GM12878 (cell line): Measurements from ENCODE around the gene ZNF79. TPM values are rescaled to one million over a fixed set of nuclear protein-coding genes. Genes with fewer than 3 reads are reported as not detected.

ENCODE experiments used
- ATAC-seq: fragments of 200-7000 bp; cut with Tn5 transposase; 3 replicates; pipeline ENCODE4 v1.9.1; 2020; ENCODE audit warnings: mild to moderate bottlenecking, moderate library complexity
- BruUV-seq: library from RNA; stranded (reverse); fragments of 400-500 nt; replicated peaks from 2 replicates; lab custom pipeline; 2021; lab: Mats Ljungman, UMichigan
- CTCF ChIA-PET: fragments of 300-600 bp; sonication (Branson Sonifier 250); formaldehyde crosslinking; extraction: SDS; loops from one replicate; lab custom pipeline; 2021; ENCODE audit warnings: inconsistent platforms; lab: Yijun Ruan, JAX
- POLR2A ChIA-PET: fragments of 350-600 bp; formaldehyde crosslinking; extraction: SDS; loops from one replicate; lab custom pipeline; 2021; ENCODE audit warnings: inconsistent platforms; lab: Charles Lee
- RAD21 ChIA-PET: fragments of 300-600 bp; sonication (Branson Sonifier 250); formaldehyde crosslinking; loops from one replicate; lab custom pipeline; 2023; ENCODE audit warnings: antibody characterized with exemption; ENCODE audit not compliant: unreplicated experiment; lab: Charles Lee
- SMC1A ChIA-PET: fragments of 300-600 bp; sonication (Branson Sonifier 250); formaldehyde crosslinking; loops from one replicate; lab custom pipeline; 2023; ENCODE audit not compliant: unreplicated experiment, uncharacterized antibody; lab: Charles Lee
- DNase-seq: peaks from one replicate; pipeline ENCODE4 v3.0.0-alpha.2; 2011; ENCODE audit warnings: low read depth, low spot score
- FAIRE-seq: peaks from 3 replicates; lab custom pipeline; 2011; peaks lifted over from hg19 to GRCh38; lab: Jason Lieb, UNC
- H2AFZ ChIP-seq: 2 replicates; pipeline ENCODE4 v1.6.0; 2011; ENCODE audit warnings: low read depth, low read length, control low read depth; ENCODE audit not compliant: control insufficient read depth
- H3K27ac ChIP-seq: 2 replicates; pipeline ENCODE4 v1.5.1; 2011; ENCODE audit warnings: control low read depth; ENCODE audit not compliant: control insufficient read depth, insufficient read depth
- H3K27me3 ChIP-seq, 2 experiments: replicated peaks in 1 of 2; 2 replicates each; pipeline versions ENCODE4 v1.6.0 to v1.6.1; 2011; ENCODE audit warnings: low read length in 1 of 2; ENCODE audit not compliant: control insufficient read depth in 2 of 2, insufficient read depth in 2 of 2
- H3K36me3 ChIP-seq, 2 experiments: 2 replicates each; pipeline ENCODE4 v1.5.1; 2011; ENCODE audit warnings: low read length in 1 of 2; ENCODE audit not compliant: control insufficient read depth in 2 of 2, insufficient read depth in 2 of 2
- H3K4me1 ChIP-seq: 2 replicates; pipeline ENCODE4 v1.6.1; 2011; ENCODE audit warnings: mild to moderate bottlenecking, low read length, moderate library complexity, mixed read lengths; ENCODE audit not compliant: control insufficient read depth, insufficient read depth
- H3K4me2 ChIP-seq: 2 replicates; pipeline ENCODE4 v1.6.0; 2011; ENCODE audit warnings: control low read depth; ENCODE audit not compliant: control insufficient read depth, insufficient read depth
- H3K4me3 ChIP-seq: fragments of 200-600 bp; sonication (generic); 2 replicates; pipeline ENCODE4 v1.5.1; 2016
- H3K79me2 ChIP-seq: 2 replicates; pipeline ENCODE4 v1.6.0; 2011; ENCODE audit warnings: low read length; ENCODE audit not compliant: control insufficient read depth, insufficient read depth
- H3K9ac ChIP-seq: 2 replicates; pipeline ENCODE4 v1.8.0; 2011; ENCODE audit warnings: low read length, control low read depth, mixed read lengths; ENCODE audit not compliant: control insufficient read depth, insufficient read depth
- H3K9me3 ChIP-seq: replicated peaks from 3 replicates; pipeline ENCODE4 v1.5.1; 2011; ENCODE audit warnings: mild to moderate bottlenecking, low read length; ENCODE audit not compliant: control insufficient read depth, insufficient read depth
- H4K20me1 ChIP-seq: 2 replicates; pipeline ENCODE4 v1.6.0; 2011; ENCODE audit not compliant: control insufficient read depth, insufficient read depth
- BACH1 ChIP-seq: fragments of 450-650 bp; IDR thresholded peaks from 2 replicates; pipeline ENCODE4 v1.6.1; 2017; ENCODE audit warnings: mild to moderate bottlenecking, borderline replicate concordance
- CHD1 ChIP-seq: IDR thresholded peaks from 2 replicates; pipeline ENCODE4 v1.6.1; 2012; ENCODE audit warnings: low read depth, low read length, improper control_type of control experiment
- CHD2 ChIP-seq: IDR thresholded peaks from 2 replicates; pipeline ENCODE4 v1.6.1; 2011; ENCODE audit warnings: low read depth, low read length, improper control_type of control experiment, borderline replicate concordance
- CHD4 ChIP-seq: fragments of 200-600 bp; sonication (generic); IDR thresholded peaks from 2 replicates; pipeline ENCODE4 v1.6.1; 2016; ENCODE audit warnings: mild to moderate bottlenecking
- CREB1 ChIP-seq: IDR thresholded peaks from 2 replicates; pipeline ENCODE4 v1.6.1; 2012; ENCODE audit warnings: low read depth, mild to moderate bottlenecking, inconsistent platforms
- GATAD2B ChIP-seq: fragments of 450-650 bp; conservative IDR thresholded peaks from 2 replicates; pipeline ENCODE4 v1.6.1; 2017; ENCODE audit warnings: low read depth, mild to moderate bottlenecking, moderate library complexity
- HDGF ChIP-seq: fragments of 450-650 bp; IDR thresholded peaks from 2 replicates; pipeline ENCODE4 v1.6.1; 2016; ENCODE audit warnings: antibody characterized with exemption
- NFYB ChIP-seq: IDR thresholded peaks from 2 replicates; pipeline ENCODE4 v1.6.1; 2011; ENCODE audit warnings: low read depth, mild to moderate bottlenecking, low read length, improper control_type of control experiment, moderate library complexity; ENCODE audit not compliant: insufficient read depth
- YY1 ChIP-seq: IDR thresholded peaks from 2 replicates; pipeline ENCODE4 v1.6.1; 2011; ENCODE audit warnings: low read depth, mild to moderate bottlenecking, low read length
- ZNF687 ChIP-seq: fragments of 450-650 bp; IDR thresholded peaks from 2 replicates; pipeline ENCODE4 v1.6.1; 2017; ENCODE audit warnings: mild to moderate bottlenecking, moderate library complexity
- WGBS: methylation state at CpG from one replicate; pipeline ENCODE4 v1.1.6; 2016; ENCODE audit warnings: low lambda C conversion rate; ENCODE audit not compliant: insufficient replicate concordance, insufficient coverage; ENCODE audit errors: missing lambda C conversion rate; 5-methylcytosine and 5-hydroxymethylcytosine counted together
- in situ Hi-C: fragments of 300-500 bp; cut with MboI; formaldehyde crosslinking; loops from 9 replicates; pipeline ENCODE4 v1.14.3; 2018; ENCODE audit warnings: mixed read lengths
- intact Hi-C: fragments of 100-400 bp; cut with micrococcal nuclease; formaldehyde crosslinking; loops from one replicate; pipeline ENCODE4 v1.14.2; 2022; ENCODE audit not compliant: unreplicated experiment
- polyA plus RNA-seq, 11 experiments: library from polyadenylated mRNA; depleted of rRNA in 4 of 11; unstranded in 6 of 11; stranded (reverse) in 5 of 11; fragments of >200 nt; fragmentation: Nextera tagmentation in 4 of 11; fragmentation: Illumina TruSeq in 1 of 11; extraction: Ambion mirVana in 4 of 11; extraction: Trizol in 1 of 11; gene quantifications; 1 replicate in 1 of 11; 2 replicates in 10 of 11; pipeline versions ENCODE4 v1.2.1 to v1.2.3, GENCODE V29; 2011 to 2016; ENCODE audit warnings: inconsistent platforms in 2 of 11, missing spikeins in 2 of 11, low read depth in 1 of 11
- total RNA-seq, 4 experiments: library from RNA; depleted of rRNA in 3 of 4; stranded (reverse); fragments of >200 nt in 3 of 4; fragmentation: Illumina TruSeq in 1 of 4; extraction: Trizol in 1 of 4; gene quantifications; 2 replicates each; pipeline versions ENCODE4 v1.2.1 to v1.2.3, GENCODE V29; 2013 to 2021
- TF ChIP-seq, protein P1 (sequence below): fragments of 450-650 bp; IDR thresholded peaks from 2 replicates; pipeline ENCODE4 v1.6.1; 2016; ENCODE audit warnings: mild to moderate bottlenecking
- TF ChIP-seq, protein P2 (sequence below): fragments of 450-650 bp; IDR thresholded peaks from 2 replicates; pipeline ENCODE4 v1.6.1; 2017; ENCODE audit warnings: mild to moderate bottlenecking, low read depth, inconsistent platforms; ENCODE audit not compliant: poor library complexity, severe bottlenecking

ZNF79 gene
- total and polyA plus RNA-seq, 10 of the 15 experiments (the other 5 are each of a cell fraction or from before 2014, with no cell fraction given), result 1.8 to 14.1 (median 11.7) TPM

GRCh38 chr9:127396808-127397645 lies 27.2 kb upstream of the ZNF79 start, which contains the start of gene SLC2A8:
SLC2A8 (plus strand) TSS chr9:127397169; CDS start chr9:127397231, 62 bp downstream.
- H3K4me3 ChIP-seq, result peak within 1 kb of the TSS; percentile 89
- SMC1A ChIA-PET, result interaction anchor here (0.7 to 1.7 kb wide), 16 partner anchors 9 to 472 kb away, joined by 3 to 16 read pairs (median 4); partner anchors contain the start of genes LRSAM1, RPL12, TOR2A and ZNF79
- RAD21 ChIA-PET, result interaction anchor here (0.6 to 1.9 kb wide), 36 partner anchors 8 to 1551 kb away, joined by 3 to 17 read pairs (median 4); partner anchors contain the start of genes LRSAM1, RALGPS1, RPL12 and ST6GALNAC4
- BruUV-seq, result no TSS peak
- no peaks in the 10 kb centered on the region for H3K27me3 ChIP-seq
- FAIRE-seq, result peak; percentile 100
- no peaks in the 10 kb centered on the region for H4K20me1 ChIP-seq
- peaks cover 9% of the 10 kb centered on the region for H3K4me1 ChIP-seq
- H3K4me2 ChIP-seq, result peak within 1 kb of the TSS; percentile 98
- H3K9ac ChIP-seq, result peak within 1 kb of the TSS; percentile 67; the same call in 1 of the 2 replicates
- in situ Hi-C loops (loop anchor here (5.0 kb wide), 1 partner anchor 180 kb away; no protein-coding TSS in a partner anchor), intact Hi-C loops (loop anchor here (2.0 to 5.0 kb wide), 3 partner anchors 85 to 455 kb away; no protein-coding TSS in a partner anchor)
- ATAC-seq, result peak; percentile 95
- H3K79me2 ChIP-seq, result peaks cover 9% of the 10 kb centered on the region
- DNase-seq, result peak; percentile 99
- POLR2A ChIA-PET, result interaction anchor here (0.6 to 1.6 kb wide), 13 partner anchors 9 to 416 kb away, joined by 3 to 18 read pairs (median 4); partner anchors contain the start of genes LRSAM1, RPL12 and ZNF79
- peak within 1 kb of the TSS; percentile 73 for H2AFZ ChIP-seq
- peak within 1 kb of the TSS; percentile 60 for H3K27ac ChIP-seq
- 1% methylated on average over 50 of the region's 87 CpGs for WGBS
- CTCF ChIA-PET, result interaction anchor here (0.7 to 3.6 kb wide), 22 partner anchors 9 to 533 kb away, joined by 3 to 25 read pairs (median 4); partner anchors contain the start of gene ZNF79
- no peaks in the 10 kb centered on the region; a peak in 1 of 4 replicates for H3K36me3 ChIP-seq
- H3K9me3 ChIP-seq, result no peaks in the 10 kb centered on the region
- TF ChIP-seq HDGF (peak; percentile 97), CHD2 (peak; percentile 81; the same call in 1 of the 2 replicates), GATAD2B (peak; percentile 60; the same call in 1 of the 2 replicates), CREB1 (peak; percentile 68), CHD4 (no peak), CHD1 (no peak), BACH1 (peak; percentile 86), NFYB (peak; percentile 99), YY1 (peak; percentile 55; the same call in 1 of the 2 replicates), ZNF687 (peak; percentile 57)
- TF ChIP-seq, protein P1, sequence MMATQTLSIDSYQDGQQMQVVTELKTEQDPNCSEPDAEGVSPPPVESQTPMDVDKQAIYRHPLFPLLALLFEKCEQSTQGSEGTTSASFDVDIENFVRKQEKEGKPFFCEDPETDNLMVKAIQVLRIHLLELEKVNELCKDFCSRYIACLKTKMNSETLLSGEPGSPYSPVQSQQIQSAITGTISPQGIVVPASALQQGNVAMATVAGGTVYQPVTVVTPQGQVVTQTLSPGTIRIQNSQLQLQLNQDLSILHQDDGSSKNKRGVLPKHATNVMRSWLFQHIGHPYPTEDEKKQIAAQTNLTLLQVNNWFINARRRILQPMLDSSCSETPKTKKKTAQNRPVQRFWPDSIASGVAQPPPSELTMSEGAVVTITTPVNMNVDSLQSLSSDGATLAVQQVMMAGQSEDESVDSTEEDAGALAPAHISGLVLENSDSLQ, result peak; percentile 93
- TF ChIP-seq, protein P2, sequence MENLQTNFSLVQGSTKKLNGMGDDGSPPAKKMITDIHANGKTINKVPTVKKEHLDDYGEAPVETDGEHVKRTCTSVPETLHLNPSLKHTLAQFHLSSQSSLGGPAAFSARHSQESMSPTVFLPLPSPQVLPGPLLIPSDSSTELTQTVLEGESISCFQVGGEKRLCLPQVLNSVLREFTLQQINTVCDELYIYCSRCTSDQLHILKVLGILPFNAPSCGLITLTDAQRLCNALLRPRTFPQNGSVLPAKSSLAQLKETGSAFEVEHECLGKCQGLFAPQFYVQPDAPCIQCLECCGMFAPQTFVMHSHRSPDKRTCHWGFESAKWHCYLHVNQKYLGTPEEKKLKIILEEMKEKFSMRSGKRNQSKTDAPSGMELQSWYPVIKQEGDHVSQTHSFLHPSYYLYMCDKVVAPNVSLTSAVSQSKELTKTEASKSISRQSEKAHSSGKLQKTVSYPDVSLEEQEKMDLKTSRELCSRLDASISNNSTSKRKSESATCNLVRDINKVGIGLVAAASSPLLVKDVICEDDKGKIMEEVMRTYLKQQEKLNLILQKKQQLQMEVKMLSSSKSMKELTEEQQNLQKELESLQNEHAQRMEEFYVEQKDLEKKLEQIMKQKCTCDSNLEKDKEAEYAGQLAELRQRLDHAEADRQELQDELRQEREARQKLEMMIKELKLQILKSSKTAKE, result no peak
